Measurements from ENCODE around the gene ZNF423. TPM values are rescaled to one million over a fixed set of nuclear protein-coding genes. Genes with fewer than 3 reads are reported as not detected.

The ZNF423 gene
- total and polyA plus RNA-seq, 2 experiments from 2014 or later: 14.9 to 41.8 TPM

GRCh38 chr16:49860593-49860992 is 4.7 kb upstream of the ZNF423 start:
- no peaks in the 10 kb centered on the region; the same call in 2 of the 3 replicates for H3K36me3 Mint-ChIP-seq (ENCODE audit: low read depth)
- Histone ChIP-seq H3K36me3 (ENCODE audit: insufficient read depth) (no peaks in the 10 kb centered on the region), H3K4me3 (no peak overlapping the region), H3K79me2 (replicated peaks; ENCODE audit: insufficient read depth) (no peaks in the 10 kb centered on the region), H3K9me2 (ENCODE audit: insufficient read depth) (no peaks in the 10 kb centered on the region), H2AFZ (no peak overlapping the region), H3K27me3 (ENCODE audit: insufficient read depth) (peaks cover 37% of the 10 kb centered on the region), H3F3A (replicated peaks; ENCODE audit: low read depth) (0 out of 2 replicates have a peak, but pooled peaks cover 6% of the 10 kb centered on the region), H3K27ac (ENCODE audit: low read depth) (no peak overlapping the region), H4K20me1 (replicated peaks; ENCODE audit: insufficient read depth) (no peaks in the 10 kb centered on the region), H3K4me1 (ENCODE audit: insufficient read depth) (no peaks in the 10 kb centered on the region; the same call in 1 of the 2 replicates), H3K4me2 (no peak overlapping the region)
- H3K27ac Mint-ChIP-seq: no peak overlapping the region
- H3K4me1 Mint-ChIP-seq: peaks cover 12% of the 10 kb centered on the region
- DNase-seq (ENCODE audit: low spot score) (no peak), ATAC-seq (no peak)
- peaks cover 25% of the 10 kb centered on the region for H3K27me3 Mint-ChIP-seq (ENCODE audit: insufficient read depth, low read depth, poor library complexity)
- no peaks in the 10 kb centered on the region for H3K9me3 Mint-ChIP-seq
- no peak for TF ChIP-seq CTCF (conservative IDR thresholded peaks at IDR 0.05; ENCODE audit: low read depth in 2 of 2)
- no peak for TF ChIP-seq REST (IDR thresholded peaks at IDR 0.05; ENCODE audit: unreplicated experiment)
- no peak for TF ChIP-seq ETS1 (IDR thresholded peaks at IDR 0.05)
- no peak for TF ChIP-seq ZNF331 (CRISPR knock-in tag; IDR thresholded peaks at IDR 0.05; ENCODE audit: low read depth)
- TF ChIP-seq STAT1 (IDR thresholded peaks at IDR 0.05; ENCODE audit: unreplicated experiment): no peak
- no peak for TF ChIP-seq ZNF462 (CRISPR knock-in tag; IDR thresholded peaks at IDR 0.05)
- no peak for TF ChIP-seq ZNF114 (CRISPR knock-in tag; IDR thresholded peaks at IDR 0.05)
- no peak for TF ChIP-seq NANOG (IDR thresholded peaks at IDR 0.05; ENCODE audit: borderline replicate concordance)
- no peak for TF ChIP-seq JUNB (IDR thresholded peaks at IDR 0.05; ENCODE audit: unreplicated experiment)
- TF ChIP-seq CREB1 (CRISPR knock-in tag; IDR thresholded peaks at IDR 0.05; ENCODE audit: low read depth): no peak
- no peak for TF ChIP-seq POLR2AphosphoS5 (IDR thresholded peaks at IDR 0.05; ENCODE audit: low read depth)
- TF ChIP-seq EZH2phosphoT487 (IDR thresholded peaks at IDR 0.05; ENCODE audit: unreplicated experiment): no peak
- TF ChIP-seq EZH2 (IDR thresholded peaks at IDR 0.05; ENCODE audit: low read depth, unreplicated experiment): no peak
- H3K4me3 Mint-ChIP-seq: no peak overlapping the region
